ENCODE measurements around the gene ATRAID.

Gene ATRAID

GRCh38 chr2:27256855-27257454 is 45.1 kb downstream of the ATRAID start:
- Histone ChIP-seq H3K4me3 (ENCODE audit: low read depth in 1 of 2, low read length in 2 of 2) (no peak overlapping the region), H3K4me2 (ENCODE audit: insufficient read depth, low read length) (no peak overlapping the region), H3K4me1 (ENCODE audit: insufficient read depth, low read length) (no peaks in the 10 kb centered on the region), H3K36me3 (ENCODE audit: insufficient read depth, low read length) (no peaks in the 10 kb centered on the region), H3K27ac (ENCODE audit: low read length) (no peak overlapping the region), H3K9me3 (ENCODE audit: insufficient read depth, low read length, severe bottlenecking) (no peaks in the 10 kb centered on the region), H2AFZ (ENCODE audit: low read depth, low read length) (no peak overlapping the region), H3K79me2 (ENCODE audit: insufficient read depth, low read length) (no peaks in the 10 kb centered on the region), H3K27me3 (ENCODE audit: insufficient read depth, low read length, poor library complexity) (peaks cover 15% of the 10 kb centered on the region), H4K20me1 (ENCODE audit: insufficient read depth, low read length) (no peaks in the 10 kb centered on the region), H3K9ac (ENCODE audit: low read depth, low read length) (no peak overlapping the region)
- TF ChIP-seq EZH2 (IDR thresholded peaks at IDR 0.05; ENCODE audit: borderline replicate concordance, low read depth, low read length, severe bottlenecking), result no peak
- TF ChIP-seq, protein P1, sequence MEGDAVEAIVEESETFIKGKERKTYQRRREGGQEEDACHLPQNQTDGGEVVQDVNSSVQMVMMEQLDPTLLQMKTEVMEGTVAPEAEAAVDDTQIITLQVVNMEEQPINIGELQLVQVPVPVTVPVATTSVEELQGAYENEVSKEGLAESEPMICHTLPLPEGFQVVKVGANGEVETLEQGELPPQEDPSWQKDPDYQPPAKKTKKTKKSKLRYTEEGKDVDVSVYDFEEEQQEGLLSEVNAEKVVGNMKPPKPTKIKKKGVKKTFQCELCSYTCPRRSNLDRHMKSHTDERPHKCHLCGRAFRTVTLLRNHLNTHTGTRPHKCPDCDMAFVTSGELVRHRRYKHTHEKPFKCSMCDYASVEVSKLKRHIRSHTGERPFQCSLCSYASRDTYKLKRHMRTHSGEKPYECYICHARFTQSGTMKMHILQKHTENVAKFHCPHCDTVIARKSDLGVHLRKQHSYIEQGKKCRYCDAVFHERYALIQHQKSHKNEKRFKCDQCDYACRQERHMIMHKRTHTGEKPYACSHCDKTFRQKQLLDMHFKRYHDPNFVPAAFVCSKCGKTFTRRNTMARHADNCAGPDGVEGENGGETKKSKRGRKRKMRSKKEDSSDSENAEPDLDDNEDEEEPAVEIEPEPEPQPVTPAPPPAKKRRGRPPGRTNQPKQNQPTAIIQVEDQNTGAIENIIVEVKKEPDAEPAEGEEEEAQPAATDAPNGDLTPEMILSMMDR (IDR thresholded peaks at IDR 0.05; ENCODE audit: borderline replicate concordance, extremely low read depth, low read length, poor library complexity, severe bottlenecking), result no peak
- ATAC-seq (ENCODE audit: insufficient read depth, low read depth) (no peak), DNase-seq (no peak)

GRCh38 chr2:27258051-27258450 is 46.2 kb downstream of the ATRAID start:
- ATAC-seq (ENCODE audit: insufficient read depth, low read depth) (no peak), DNase-seq (no peak)
- TF ChIP-seq EZH2 (IDR thresholded peaks at IDR 0.05; ENCODE audit: borderline replicate concordance, low read depth, low read length, severe bottlenecking), result no peak
- TF ChIP-seq, protein P1 (IDR thresholded peaks at IDR 0.05; ENCODE audit: borderline replicate concordance, extremely low read depth, low read length, poor library complexity, severe bottlenecking), result no peak
- H3K9me3 ChIP-seq (ENCODE audit: insufficient read depth, low read length, severe bottlenecking), result no peaks in the 10 kb centered on the region
- peaks cover 15% of the 10 kb centered on the region for H3K27me3 ChIP-seq (ENCODE audit: insufficient read depth, low read length, poor library complexity)
- H3K36me3 ChIP-seq (ENCODE audit: insufficient read depth, low read length), result no peaks in the 10 kb centered on the region
- H3K4me3 ChIP-seq (ENCODE audit: low read depth in 1 of 2, low read length in 2 of 2), result no peak overlapping the region
- H3K79me2 ChIP-seq (ENCODE audit: insufficient read depth, low read length), result no peaks in the 10 kb centered on the region
- H3K4me1 ChIP-seq (ENCODE audit: insufficient read depth, low read length), result no peaks in the 10 kb centered on the region
- H3K4me2 ChIP-seq (ENCODE audit: insufficient read depth, low read length), result no peak overlapping the region
- H2AFZ ChIP-seq (ENCODE audit: low read depth, low read length), result no peak overlapping the region
- no peaks in the 10 kb centered on the region for H4K20me1 ChIP-seq (ENCODE audit: insufficient read depth, low read length)
- no peak overlapping the region for H3K9ac ChIP-seq (ENCODE audit: low read depth, low read length)
- no peak overlapping the region for H3K27ac ChIP-seq (ENCODE audit: low read length)

DNA sequence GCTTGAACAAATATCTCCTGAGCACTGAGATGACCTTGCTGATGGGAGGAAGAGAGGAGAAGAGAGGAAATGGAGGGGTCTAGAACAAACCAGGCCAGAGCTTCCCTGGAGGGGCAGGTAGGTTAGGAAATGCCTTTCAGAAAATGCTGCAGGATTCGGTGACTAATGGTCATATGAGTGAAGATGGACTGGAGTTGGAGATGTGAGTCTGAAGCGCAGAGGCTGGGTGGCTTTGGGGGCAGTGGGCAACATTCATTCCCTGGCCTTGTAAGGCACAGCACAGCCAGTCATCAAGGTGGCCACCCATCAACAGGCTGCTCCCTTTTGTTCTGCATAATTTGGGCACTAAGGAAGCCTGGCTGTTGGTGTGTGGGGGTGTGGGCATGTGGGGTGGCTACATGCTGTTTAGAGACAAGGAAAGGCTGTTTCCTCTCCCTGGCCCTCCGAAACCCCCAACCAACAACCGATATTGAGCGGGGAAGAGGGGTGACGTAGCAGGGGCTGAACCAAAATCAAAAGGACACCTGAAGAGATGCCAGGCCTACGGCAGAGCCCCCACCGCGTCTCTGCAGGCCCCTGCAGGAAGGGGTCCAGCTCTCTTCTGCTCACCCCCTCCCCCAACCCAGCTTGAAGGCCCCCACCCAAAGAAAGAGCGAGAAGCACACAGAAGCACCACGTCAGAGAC is 49.5 kb downstream of the ATRAID start:
- Histone ChIP-seq H3K4me2 (ENCODE audit: insufficient read depth, low read length) (no peak overlapping the region), H2AFZ (ENCODE audit: low read depth, low read length) (no peak overlapping the region)

More for the DNA sequence above, 49.5 kb downstream of the ATRAID start:
- Histone ChIP-seq H3K4me1 (ENCODE audit: insufficient read depth, low read length) (no peaks in the 10 kb centered on the region), H3K79me2 (ENCODE audit: insufficient read depth, low read length) (no peaks in the 10 kb centered on the region), H3K36me3 (ENCODE audit: insufficient read depth, low read length) (no peaks in the 10 kb centered on the region), H3K9me3 (ENCODE audit: insufficient read depth, low read length, severe bottlenecking) (no peaks in the 10 kb centered on the region), H3K9ac (ENCODE audit: low read depth, low read length) (no peak overlapping the region), H3K4me3 (ENCODE audit: low read depth in 1 of 2, low read length in 2 of 2) (no peak overlapping the region), H3K27me3 (ENCODE audit: insufficient read depth, low read length, poor library complexity) (peaks cover 6% of the 10 kb centered on the region), H3K27ac (ENCODE audit: low read length) (no peak overlapping the region), H4K20me1 (ENCODE audit: insufficient read depth, low read length) (no peaks in the 10 kb centered on the region)
- TF ChIP-seq EZH2 (IDR thresholded peaks at IDR 0.05; ENCODE audit: borderline replicate concordance, low read depth, low read length, severe bottlenecking), result no peak
- TF ChIP-seq, protein P1 (IDR thresholded peaks at IDR 0.05; ENCODE audit: borderline replicate concordance, extremely low read depth, low read length, poor library complexity, severe bottlenecking), result no peak
- DNase-seq, result no peak
- ATAC-seq (ENCODE audit: insufficient read depth, low read depth), result no peak
